ENCODE measurements around the gene FGF22. TPM values are rescaled to one million over a fixed set of nuclear protein-coding genes. Genes with fewer than 3 reads are reported as not detected.
A peak's percentile ranks its signal among the peaks of the same experiment; 100 is the strongest.

The FGF22 gene
- polyA plus RNA-seq, 1 donor from 2014 or later = 0.48 TPM

GRCh38 chr19:679418-680286 lies 40.0 kb downstream of the FGF22 start:
- Histone ChIP-seq H3K4me3 (ENCODE audit: low read length) (peak overlapping the region; percentile 85), H3K4me2 (ENCODE audit: low read length) (peak overlapping the region; percentile 62), H3F3A (ENCODE audit: insufficient read depth, low read length, poor library complexity, severe bottlenecking) (no peaks in the 10 kb centered on the region), H3K9me2 (ENCODE audit: insufficient read depth, low read length) (no peaks in the 10 kb centered on the region), H3K36me3 (ENCODE audit: insufficient read depth, low read length) (no peaks in the 10 kb centered on the region), H3K9ac (ENCODE audit: low read length) (peak overlapping the region; percentile 88), H3K79me2 (replicated peaks; ENCODE audit: insufficient read depth, low read length) (no peaks in the 10 kb centered on the region), H4K20me1 (ENCODE audit: insufficient read depth) (no peaks in the 10 kb centered on the region), H2AFZ (ENCODE audit: low read depth, low read length) (no peak overlapping the region), H3K27me3 (ENCODE audit: insufficient read depth, low read depth, low read length) (peaks cover 3% of the 10 kb centered on the region), H3K9me3 (ENCODE audit: low read length) (no peaks in the 10 kb centered on the region), H3K27ac (ENCODE audit: low read length) (peak overlapping the region; percentile 62)
- TF ChIP-seq RAD21 (conservative IDR thresholded peaks at IDR 0.05) (no peak), EP300 (conservative IDR thresholded peaks at IDR 0.05; ENCODE audit: poor library complexity, severe bottlenecking) (peak; percentile 63), MXI1 (conservative IDR thresholded peaks at IDR 0.05; ENCODE audit: poor library complexity, severe bottlenecking) (peak; percentile 87)
- TF ChIP-seq, protein P1, sequence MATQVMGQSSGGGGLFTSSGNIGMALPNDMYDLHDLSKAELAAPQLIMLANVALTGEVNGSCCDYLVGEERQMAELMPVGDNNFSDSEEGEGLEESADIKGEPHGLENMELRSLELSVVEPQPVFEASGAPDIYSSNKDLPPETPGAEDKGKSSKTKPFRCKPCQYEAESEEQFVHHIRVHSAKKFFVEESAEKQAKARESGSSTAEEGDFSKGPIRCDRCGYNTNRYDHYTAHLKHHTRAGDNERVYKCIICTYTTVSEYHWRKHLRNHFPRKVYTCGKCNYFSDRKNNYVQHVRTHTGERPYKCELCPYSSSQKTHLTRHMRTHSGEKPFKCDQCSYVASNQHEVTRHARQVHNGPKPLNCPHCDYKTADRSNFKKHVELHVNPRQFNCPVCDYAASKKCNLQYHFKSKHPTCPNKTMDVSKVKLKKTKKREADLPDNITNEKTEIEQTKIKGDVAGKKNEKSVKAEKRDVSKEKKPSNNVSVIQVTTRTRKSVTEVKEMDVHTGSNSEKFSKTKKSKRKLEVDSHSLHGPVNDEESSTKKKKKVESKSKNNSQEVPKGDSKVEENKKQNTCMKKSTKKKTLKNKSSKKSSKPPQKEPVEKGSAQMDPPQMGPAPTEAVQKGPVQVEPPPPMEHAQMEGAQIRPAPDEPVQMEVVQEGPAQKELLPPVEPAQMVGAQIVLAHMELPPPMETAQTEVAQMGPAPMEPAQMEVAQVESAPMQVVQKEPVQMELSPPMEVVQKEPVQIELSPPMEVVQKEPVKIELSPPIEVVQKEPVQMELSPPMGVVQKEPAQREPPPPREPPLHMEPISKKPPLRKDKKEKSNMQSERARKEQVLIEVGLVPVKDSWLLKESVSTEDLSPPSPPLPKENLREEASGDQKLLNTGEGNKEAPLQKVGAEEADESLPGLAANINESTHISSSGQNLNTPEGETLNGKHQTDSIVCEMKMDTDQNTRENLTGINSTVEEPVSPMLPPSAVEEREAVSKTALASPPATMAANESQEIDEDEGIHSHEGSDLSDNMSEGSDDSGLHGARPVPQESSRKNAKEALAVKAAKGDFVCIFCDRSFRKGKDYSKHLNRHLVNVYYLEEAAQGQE (IDR thresholded peaks at IDR 0.05; ENCODE audit: borderline replicate concordance) = peak; percentile 39

DNA sequence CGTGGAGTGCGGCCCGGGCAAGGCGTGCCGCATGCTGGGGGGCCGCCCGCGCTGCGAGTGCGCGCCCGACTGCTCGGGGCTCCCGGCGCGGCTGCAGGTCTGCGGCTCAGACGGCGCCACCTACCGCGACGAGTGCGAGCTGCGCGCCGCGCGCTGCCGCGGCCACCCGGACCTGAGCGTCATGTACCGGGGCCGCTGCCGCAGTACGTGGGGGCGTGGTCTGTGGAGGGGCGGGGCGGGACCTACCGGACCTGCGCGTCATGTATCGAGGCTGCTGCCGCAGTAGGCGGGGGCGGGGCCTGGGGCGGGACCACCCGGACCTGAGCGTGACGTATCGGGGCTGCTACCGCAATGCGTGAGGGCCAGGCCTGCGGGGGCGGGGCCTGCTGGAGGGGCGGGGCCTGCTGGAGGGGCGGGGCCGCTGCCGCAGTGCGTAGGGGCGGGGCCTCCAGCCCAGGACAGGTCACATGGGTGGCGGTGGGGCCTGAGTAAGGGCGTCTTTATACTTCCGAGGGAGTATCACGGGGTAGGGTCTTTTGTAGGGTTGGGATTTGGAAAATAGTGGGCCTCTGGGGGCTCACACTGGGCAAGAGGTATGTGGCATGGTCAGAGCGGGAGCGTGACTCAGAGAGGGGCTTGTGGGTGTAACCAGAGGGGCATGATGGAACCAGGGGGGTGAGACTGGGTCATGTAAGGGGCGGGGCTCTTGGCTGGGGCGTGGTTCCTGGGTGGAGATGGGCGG lies 40.8 kb downstream of the FGF22 start:
- H3K27me3 ChIP-seq (ENCODE audit: insufficient read depth, low read depth, low read length) = peaks cover 3% of the 10 kb centered on the region
- no peaks in the 10 kb centered on the region for H3K9me3 ChIP-seq (ENCODE audit: low read length)
- peak overlapping the region; percentile 90 for H3K27ac ChIP-seq (ENCODE audit: low read length)
- no peaks in the 10 kb centered on the region for H3K9me2 ChIP-seq (ENCODE audit: insufficient read depth, low read length)
- H3K36me3 ChIP-seq (ENCODE audit: insufficient read depth, low read length) = no peaks in the 10 kb centered on the region
- peak overlapping the region; percentile 84 for H2AFZ ChIP-seq (ENCODE audit: low read depth, low read length)
- peak overlapping the region; percentile 85 for H3K4me3 ChIP-seq (ENCODE audit: low read length)
- no peak for TF ChIP-seq EZH2 (IDR thresholded peaks at IDR 0.05; ENCODE audit: borderline replicate concordance, insufficient read depth, low read length, poor library complexity, severe bottlenecking)
- no peak for TF ChIP-seq EP300 (conservative IDR thresholded peaks at IDR 0.05; ENCODE audit: poor library complexity, severe bottlenecking)
- peak; percentile 53 for TF ChIP-seq MXI1 (conservative IDR thresholded peaks at IDR 0.05; ENCODE audit: poor library complexity, severe bottlenecking)
- peak; percentile 69 for TF ChIP-seq SMC3 (conservative IDR thresholded peaks at IDR 0.05; ENCODE audit: poor library complexity)
- TF ChIP-seq TAF1 (IDR thresholded peaks at IDR 0.05; ENCODE audit: low read depth) = no peak
- TF ChIP-seq, protein P1 (IDR thresholded peaks at IDR 0.05; ENCODE audit: borderline replicate concordance) = no peak
- peak; percentile 62 for TF ChIP-seq RAD21 (conservative IDR thresholded peaks at IDR 0.05)
- TF ChIP-seq POLR2AphosphoS5 (IDR thresholded peaks at IDR 0.05) = peak; percentile 92
- TF ChIP-seq, protein P2, sequence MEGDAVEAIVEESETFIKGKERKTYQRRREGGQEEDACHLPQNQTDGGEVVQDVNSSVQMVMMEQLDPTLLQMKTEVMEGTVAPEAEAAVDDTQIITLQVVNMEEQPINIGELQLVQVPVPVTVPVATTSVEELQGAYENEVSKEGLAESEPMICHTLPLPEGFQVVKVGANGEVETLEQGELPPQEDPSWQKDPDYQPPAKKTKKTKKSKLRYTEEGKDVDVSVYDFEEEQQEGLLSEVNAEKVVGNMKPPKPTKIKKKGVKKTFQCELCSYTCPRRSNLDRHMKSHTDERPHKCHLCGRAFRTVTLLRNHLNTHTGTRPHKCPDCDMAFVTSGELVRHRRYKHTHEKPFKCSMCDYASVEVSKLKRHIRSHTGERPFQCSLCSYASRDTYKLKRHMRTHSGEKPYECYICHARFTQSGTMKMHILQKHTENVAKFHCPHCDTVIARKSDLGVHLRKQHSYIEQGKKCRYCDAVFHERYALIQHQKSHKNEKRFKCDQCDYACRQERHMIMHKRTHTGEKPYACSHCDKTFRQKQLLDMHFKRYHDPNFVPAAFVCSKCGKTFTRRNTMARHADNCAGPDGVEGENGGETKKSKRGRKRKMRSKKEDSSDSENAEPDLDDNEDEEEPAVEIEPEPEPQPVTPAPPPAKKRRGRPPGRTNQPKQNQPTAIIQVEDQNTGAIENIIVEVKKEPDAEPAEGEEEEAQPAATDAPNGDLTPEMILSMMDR (IDR thresholded peaks at IDR 0.05; ENCODE audit: poor library complexity, severe bottlenecking) = peak; percentile 81
- H3F3A ChIP-seq (ENCODE audit: insufficient read depth, low read length, poor library complexity, severe bottlenecking) = no peaks in the 10 kb centered on the region
- H3K79me2 ChIP-seq (replicated peaks; ENCODE audit: insufficient read depth, low read length) = no peaks in the 10 kb centered on the region
- H3K4me2 ChIP-seq (ENCODE audit: low read length) = no peak overlapping the region
- H3K9ac ChIP-seq (ENCODE audit: low read length) = peak overlapping the region; percentile 88
- H4K20me1 ChIP-seq (ENCODE audit: insufficient read depth) = no peaks in the 10 kb centered on the region
